K562 (cell line): ENCODE results near the gene DCAF6. TPM values are rescaled to one million over a fixed set of nuclear protein-coding genes. Genes with fewer than 3 reads are reported as not detected.

Source experiments
- CHCHD3 ChIP-seq: fragments of 250-450 bp; sonication (Bioruptor Pico); IDR thresholded peaks from 2 replicates; pipeline ENCODE4 v2.1.2; 2022; ENCODE audit warnings: mild to moderate bottlenecking
- EGR1 ChIP-seq: fragments of 450-650 bp; conservative IDR thresholded peaks from 2 replicates; pipeline ENCODE4 v1.6.1; 2017; ENCODE audit warnings: mild to moderate bottlenecking
- ESRRA ChIP-seq: fragments of 450-650 bp; IDR thresholded peaks from 2 replicates; pipeline ENCODE4 v1.6.1; 2014; ENCODE audit warnings: low read depth, mild to moderate bottlenecking, moderate library complexity, borderline replicate concordance
- GABPB1 ChIP-seq: sonication (generic); formaldehyde crosslinking; IDR thresholded peaks from 2 replicates; pipeline ENCODE4 v1.8.0; 2022; ENCODE audit warnings: mild to moderate bottlenecking, missing genetic modification reagents
- HDAC2 ChIP-seq: fragments of 450-650 bp; IDR thresholded peaks from 2 replicates; pipeline ENCODE4 v1.6.1; 2016; ENCODE audit warnings: mild to moderate bottlenecking
- KDM2B ChIP-seq: fragments of 250-450 bp; sonication (Bioruptor Pico); IDR thresholded peaks from 2 replicates; pipeline ENCODE4 v1.8.0; 2021; ENCODE audit warnings: mild to moderate bottlenecking, moderate library complexity
- PBX2 ChIP-seq, 2 experiments: IDR thresholded peaks in 1 of 2; conservative IDR thresholded peaks in 1 of 2; 2 replicates each; pipeline ENCODE4 v1.6.1; 2016; ENCODE audit warnings: low read depth in 2 of 2, mild to moderate bottlenecking in 1 of 2, missing compliant biosample characterization in 1 of 2, missing genetic modification characterization in 1 of 2, moderate library complexity in 1 of 2
- POLR2AphosphoS5 ChIP-seq: IDR thresholded peaks from 2 replicates; pipeline ENCODE4 v1.6.1; 2011; ENCODE audit warnings: mild to moderate bottlenecking, low read depth, low read length, moderate library complexity; ENCODE audit not compliant: control insufficient read depth, insufficient read depth
- RBM22 ChIP-seq: fragments of 200-400 bp; formaldehyde crosslinking; IDR thresholded peaks from 2 replicates; pipeline ENCODE4 v1.6.1; 2018; ENCODE audit warnings: low read length, low read depth; ENCODE audit not compliant: poor library complexity, severe bottlenecking
- RCOR1 ChIP-seq, 2 experiments: IDR thresholded peaks; 2 replicates each; pipeline ENCODE4 v1.6.1; 2012; ENCODE audit warnings: low read depth in 2 of 2, low read length in 2 of 2, borderline replicate concordance in 1 of 2, improper control_type of control experiment in 1 of 2
- SIN3B ChIP-seq: fragments of 450-650 bp; IDR thresholded peaks from 2 replicates; pipeline ENCODE4 v1.6.1; 2017; ENCODE audit warnings: low read depth, mild to moderate bottlenecking, moderate library complexity
- TFAP4 ChIP-seq: sonication (generic); formaldehyde crosslinking; IDR thresholded peaks from 2 replicates; pipeline ENCODE4 v1.8.0; 2022; ENCODE audit warnings: missing genetic modification reagents, mild to moderate bottlenecking, moderate library complexity, borderline replicate concordance
- ZNF121 ChIP-seq: sonication (generic); formaldehyde crosslinking; conservative IDR thresholded peaks from 2 replicates; pipeline ENCODE4 v1.8.0; 2022; ENCODE audit warnings: missing genetic modification reagents
- ZNF444 ChIP-seq: fragments of 250-450 bp; sonication (Bioruptor Pico); IDR thresholded peaks from 2 replicates; pipeline ENCODE4 v1.4.0; 2020; ENCODE audit warnings: mild to moderate bottlenecking, moderate library complexity
- ZNF707 ChIP-seq: fragments of 250-450 bp; sonication (Bioruptor Pico); conservative IDR thresholded peaks from 2 replicates; pipeline ENCODE4 v1.8.0; 2022; ENCODE audit warnings: inconsistent platforms, mild to moderate bottlenecking, moderate library complexity
- polyA plus RNA-seq, 8 experiments: library from polyadenylated mRNA; depleted of rRNA in 4 of 8; stranded (reverse) in 5 of 8; unstranded in 3 of 8; fragments of >200 nt; fragmentation: Nextera tagmentation in 2 of 8; fragmentation: Illumina TruSeq in 1 of 8; extraction: Ambion mirVana in 2 of 8; extraction: Trizol in 1 of 8; gene quantifications; 2 replicates each; pipeline versions ENCODE4 v1.2.1 to v1.2.3, GENCODE V29; 2011 to 2014; ENCODE audit warnings: inconsistent platforms in 1 of 8, missing spikeins in 1 of 8
- total RNA-seq, 7 experiments: library from RNA; depleted of rRNA in 6 of 7; stranded (reverse); fragments of >200 nt in 6 of 7; fragmentation: Illumina TruSeq in 2 of 7; extraction: Trizol in 2 of 7; gene quantifications; 2 replicates each; pipeline versions ENCODE4 v1.2.1 to v1.2.3, GENCODE V29; 2011 to 2021; ENCODE audit warnings: low replicate concordance in 1 of 7
- TF ChIP-seq, protein P1 (sequence below): fragments of 250-450 bp; sonication (Bioruptor Pico); IDR thresholded peaks from 2 replicates; pipeline ENCODE4 v1.4.0; 2020

The DCAF6 gene
- total and polyA plus RNA-seq, 9 of the 15 experiments (the other 6 are each of a cell fraction or from before 2014, with no cell fraction given), result 19.1 to 102 (median 46.3) TPM

DNA sequence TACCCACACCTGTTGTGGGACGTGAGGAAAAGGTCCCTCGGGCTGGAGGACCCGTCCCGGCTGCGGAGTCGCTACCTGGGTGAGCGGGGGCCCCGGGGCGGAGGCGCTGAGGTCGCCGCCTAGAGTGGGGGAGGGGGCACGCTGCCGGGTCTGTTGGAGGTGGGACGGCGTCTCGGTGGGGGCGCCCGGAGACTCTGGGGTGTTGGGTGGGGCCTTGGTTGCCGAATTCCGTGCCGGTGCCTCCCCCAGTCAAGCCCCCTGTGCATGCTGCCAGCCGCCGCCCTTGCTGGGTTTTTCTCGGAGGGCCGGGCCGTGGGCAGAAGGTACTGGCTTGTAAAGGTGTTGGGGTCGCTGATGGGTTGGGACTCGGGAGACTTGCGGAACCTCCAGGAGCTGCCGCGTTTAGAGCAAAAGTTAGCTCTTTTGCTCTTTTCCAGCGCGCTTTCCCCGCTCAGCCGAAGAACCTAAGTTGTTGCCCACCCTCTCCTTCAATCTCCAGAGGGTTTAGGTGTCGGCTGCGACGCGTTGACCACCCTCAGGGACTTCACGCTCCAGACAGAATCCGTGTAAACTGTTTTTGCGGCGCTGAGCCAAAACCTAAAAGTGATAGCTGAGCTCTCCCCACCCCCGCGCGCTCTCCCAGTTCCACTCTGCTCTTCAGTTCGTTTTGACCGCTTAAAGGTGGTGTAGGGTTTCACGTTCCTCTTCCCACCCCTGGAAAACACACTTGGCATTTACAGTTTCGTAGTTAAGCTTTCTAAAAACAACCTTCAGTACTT, 636 bp downstream of the DCAF6 start, which contains the start of gene MPC2 (continued):
- TF ChIP-seq CHCHD3 (CRISPR knock-in tag) (no peak), EGR1 (peak; percentile 93), ESRRA (no peak), ZNF707 (CRISPR knock-in tag) (no peak), TFAP4 (CRISPR knock-in tag) (no peak; the same call in 1 of the 2 replicates), PBX2 (CRISPR knock-in tag; IDR thresholded peaks at IDR 0.05; ENCODE audit: low read depth) (no peak), PBX2 (tag; conservative IDR thresholded peaks at IDR 0.05; ENCODE audit: low read depth) (no peak), RBM22 (peak; percentile 93), ZNF121 (no peak), KDM2B (CRISPR knock-in tag) (no peak), HDAC2 (peak; percentile 40; the same call in 1 of the 2 replicates), GABPB1 (CRISPR knock-in tag) (no peak), POLR2AphosphoS5 (peak; percentile 96), RCOR1 (IDR thresholded peaks at IDR 0.05; ENCODE audit: borderline replicate concordance in 1 of 2, low read depth in 2 of 2, low read length in 2 of 2) (peak in 1 of 2 experiments; percentile 53; a peak in 1 of 4 replicates), SIN3B (no peak), ZNF444 (CRISPR knock-in tag) (0 out of 2 replicates have a peak, but pooled peaks have one; percentile 34)
- TF ChIP-seq, protein P1, sequence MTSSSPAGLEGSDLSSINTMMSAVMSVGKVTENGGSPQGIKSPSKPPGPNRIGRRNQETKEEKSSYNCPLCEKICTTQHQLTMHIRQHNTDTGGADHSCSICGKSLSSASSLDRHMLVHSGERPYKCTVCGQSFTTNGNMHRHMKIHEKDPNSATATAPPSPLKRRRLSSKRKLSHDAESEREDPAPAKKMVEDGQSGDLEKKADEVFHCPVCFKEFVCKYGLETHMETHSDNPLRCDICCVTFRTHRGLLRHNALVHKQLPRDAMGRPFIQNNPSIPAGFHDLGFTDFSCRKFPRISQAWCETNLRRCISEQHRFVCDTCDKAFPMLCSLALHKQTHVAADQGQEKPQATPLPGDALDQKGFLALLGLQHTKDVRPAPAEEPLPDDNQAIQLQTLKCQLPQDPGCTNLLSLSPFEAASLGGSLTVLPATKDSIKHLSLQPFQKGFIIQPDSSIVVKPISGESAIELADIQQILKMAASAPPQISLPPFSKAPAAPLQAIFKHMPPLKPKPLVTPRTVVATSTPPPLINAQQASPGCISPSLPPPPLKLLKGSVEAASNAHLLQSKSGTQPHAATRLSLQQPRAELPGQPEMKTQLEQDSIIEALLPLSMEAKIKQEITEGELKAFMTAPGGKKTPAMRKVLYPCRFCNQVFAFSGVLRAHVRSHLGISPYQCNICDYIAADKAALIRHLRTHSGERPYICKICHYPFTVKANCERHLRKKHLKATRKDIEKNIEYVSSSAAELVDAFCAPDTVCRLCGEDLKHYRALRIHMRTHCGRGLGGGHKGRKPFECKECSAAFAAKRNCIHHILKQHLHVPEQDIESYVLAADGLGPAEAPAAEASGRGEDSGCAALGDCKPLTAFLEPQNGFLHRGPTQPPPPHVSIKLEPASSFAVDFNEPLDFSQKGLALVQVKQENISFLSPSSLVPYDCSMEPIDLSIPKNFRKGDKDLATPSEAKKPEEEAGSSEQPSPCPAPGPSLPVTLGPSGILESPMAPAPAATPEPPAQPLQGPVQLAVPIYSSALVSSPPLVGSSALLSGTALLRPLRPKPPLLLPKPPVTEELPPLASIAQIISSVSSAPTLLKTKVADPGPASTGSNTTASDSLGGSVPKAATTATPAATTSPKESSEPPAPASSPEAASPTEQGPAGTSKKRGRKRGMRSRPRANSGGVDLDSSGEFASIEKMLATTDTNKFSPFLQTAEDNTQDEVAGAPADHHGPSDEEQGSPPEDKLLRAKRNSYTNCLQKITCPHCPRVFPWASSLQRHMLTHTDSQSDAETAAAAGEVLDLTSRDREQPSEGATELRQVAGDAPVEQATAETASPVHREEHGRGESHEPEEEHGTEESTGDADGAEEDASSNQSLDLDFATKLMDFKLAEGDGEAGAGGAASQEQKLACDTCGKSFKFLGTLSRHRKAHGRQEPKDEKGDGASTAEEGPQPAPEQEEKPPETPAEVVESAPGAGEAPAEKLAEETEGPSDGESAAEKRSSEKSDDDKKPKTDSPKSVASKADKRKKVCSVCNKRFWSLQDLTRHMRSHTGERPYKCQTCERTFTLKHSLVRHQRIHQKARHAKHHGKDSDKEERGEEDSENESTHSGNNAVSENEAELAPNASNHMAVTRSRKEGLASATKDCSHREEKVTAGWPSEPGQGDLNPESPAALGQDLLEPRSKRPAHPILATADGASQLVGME (CRISPR knock-in tag), result no peak
